Gastroesophageal sphincter (tissue), 4 donors: ENCODE results near the gene GPR26. TPM values are rescaled to one million over a fixed set of nuclear protein-coding genes. Genes with fewer than 3 reads are reported as not detected.

Experiments used
- ATAC-seq: fragments of 150-250 bp; one replicate; pipeline ENCODE4 v1.9.1; 2016; ENCODE audit warnings: mild to moderate bottlenecking, moderate library complexity
- H3K27ac ChIP-seq, 4 donors: fragments of 200-600 bp; sonication (generic) in 3 of 4; 1 replicate in 3 of 4; 2 replicates in 1 of 4; pipeline ENCODE4 v1.5.1; 2016 to 2019
- H3K27me3 ChIP-seq: fragments of 200-600 bp; sonication (generic); one replicate; pipeline ENCODE4 v1.5.1; 2019
- H3K36me3 ChIP-seq, 2 donors: fragments of 200-600 bp; sonication (generic); one replicate each; pipeline ENCODE4 v1.5.1; 2019; ENCODE audit warnings: control low read depth in 1 of 2
- H3K4me1 ChIP-seq, 3 donors: fragments of 200-600 bp; sonication (generic); 1 replicate in 2 of 3; 2 replicates in 1 of 3; pipeline ENCODE4 v1.5.1; 2016 to 2019; ENCODE audit warnings: control low read depth in 2 of 3
- H3K4me3 ChIP-seq, 2 donors: fragments of 200-600 bp; sonication (generic); one replicate each; pipeline ENCODE4 v1.5.1; 2019; ENCODE audit warnings: mild to moderate bottlenecking in 1 of 2, moderate library complexity in 1 of 2
- H3K9me3 ChIP-seq, 3 donors: fragments of 200-600 bp; sonication (generic); one replicate each; pipeline ENCODE4 v1.5.1; 2017 to 2019; ENCODE audit warnings: control low read depth in 2 of 3
- EP300 ChIP-seq: sonication (generic); formaldehyde crosslinking; IDR thresholded peaks from one replicate; pipeline ENCODE4 v1.6.1; 2017; ENCODE audit warnings: antibody characterized with exemption, mild to moderate bottlenecking
- POLR2A ChIP-seq, 2 donors: fragments of 450-650 bp; IDR thresholded peaks; one replicate each; pipeline ENCODE4 v1.6.1; 2017; ENCODE audit warnings: antibody characterized with exemption in 2 of 2, mild to moderate bottlenecking in 2 of 2, moderate library complexity in 1 of 2
- POLR2AphosphoS5 ChIP-seq: sonication (generic); formaldehyde crosslinking; IDR thresholded peaks from one replicate; pipeline ENCODE4 v1.6.1; 2017; ENCODE audit warnings: antibody characterized with exemption
- WGBS, 2 donors: methylation state at CpG; one replicate each; pipeline ENCODE4 v1.1.5; 2018; ENCODE audit warnings: low coverage in 1 of 2; 5-methylcytosine and 5-hydroxymethylcytosine counted together
- total RNA-seq, 4 donors: library from RNA; depleted of rRNA; stranded (reverse); fragments of >200 nt; gene quantifications; one replicate each; pipeline ENCODE4 v1.1.0, GENCODE V29; 2016
- TF ChIP-seq, protein P1 (sequence below), 4 experiments: fragments of 200-600 bp in 2 of 4; fragments of 450-650 bp in 2 of 4; sonication (generic) in 1 of 4; IDR thresholded peaks; one replicate each; pipeline ENCODE4 v1.5.1; 2017 to 2019; ENCODE audit warnings: antibody characterized with exemption in 4 of 4, mild to moderate bottlenecking in 2 of 4, moderate library complexity in 2 of 4

Gene GPR26
- total RNA-seq, 4 donors from 2014 or later, result 0.02 TPM; not detected in 3

DNA sequence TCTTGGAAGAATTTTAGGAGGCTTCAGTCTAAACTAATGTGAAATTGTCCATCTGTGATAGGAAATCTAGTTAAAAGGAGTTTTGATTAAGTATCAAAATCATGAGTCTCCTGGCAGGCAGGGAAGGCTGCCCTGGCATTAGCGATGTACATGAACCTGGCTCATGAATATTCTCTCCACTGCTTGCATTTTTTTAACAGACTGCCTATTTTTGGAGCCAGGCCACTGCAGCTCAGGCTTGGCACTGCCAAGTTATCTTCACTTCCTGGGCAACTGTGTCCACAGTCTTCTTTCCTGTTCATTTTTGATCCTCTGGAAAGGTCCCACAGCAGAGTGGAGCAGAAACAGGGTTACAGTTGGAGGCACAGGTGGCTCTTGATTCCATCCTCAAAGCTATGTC lies 7.0 kb downstream of the GPR26 start:
- TF ChIP-seq POLR2AphosphoS5 (no peak), EP300 (no peak), POLR2A (IDR thresholded peaks at IDR 0.05) (no peak)
- TF ChIP-seq, protein P1, sequence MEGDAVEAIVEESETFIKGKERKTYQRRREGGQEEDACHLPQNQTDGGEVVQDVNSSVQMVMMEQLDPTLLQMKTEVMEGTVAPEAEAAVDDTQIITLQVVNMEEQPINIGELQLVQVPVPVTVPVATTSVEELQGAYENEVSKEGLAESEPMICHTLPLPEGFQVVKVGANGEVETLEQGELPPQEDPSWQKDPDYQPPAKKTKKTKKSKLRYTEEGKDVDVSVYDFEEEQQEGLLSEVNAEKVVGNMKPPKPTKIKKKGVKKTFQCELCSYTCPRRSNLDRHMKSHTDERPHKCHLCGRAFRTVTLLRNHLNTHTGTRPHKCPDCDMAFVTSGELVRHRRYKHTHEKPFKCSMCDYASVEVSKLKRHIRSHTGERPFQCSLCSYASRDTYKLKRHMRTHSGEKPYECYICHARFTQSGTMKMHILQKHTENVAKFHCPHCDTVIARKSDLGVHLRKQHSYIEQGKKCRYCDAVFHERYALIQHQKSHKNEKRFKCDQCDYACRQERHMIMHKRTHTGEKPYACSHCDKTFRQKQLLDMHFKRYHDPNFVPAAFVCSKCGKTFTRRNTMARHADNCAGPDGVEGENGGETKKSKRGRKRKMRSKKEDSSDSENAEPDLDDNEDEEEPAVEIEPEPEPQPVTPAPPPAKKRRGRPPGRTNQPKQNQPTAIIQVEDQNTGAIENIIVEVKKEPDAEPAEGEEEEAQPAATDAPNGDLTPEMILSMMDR (IDR thresholded peaks at IDR 0.05), result no peak
- 43 to 45% methylated on average over 1 of the region's 1 CpG for WGBS, 2 donors
- Histone ChIP-seq H3K4me3 (no peak overlapping the region), H3K4me1 (no peaks in the 10 kb centered on the region), H3K27me3 (peaks cover 53% of the 10 kb centered on the region), H3K9me3 (no peaks in the 10 kb centered on the region), H3K36me3 (no peaks in the 10 kb centered on the region), H3K27ac (no peak overlapping the region)
- no peak for ATAC-seq

DNA sequence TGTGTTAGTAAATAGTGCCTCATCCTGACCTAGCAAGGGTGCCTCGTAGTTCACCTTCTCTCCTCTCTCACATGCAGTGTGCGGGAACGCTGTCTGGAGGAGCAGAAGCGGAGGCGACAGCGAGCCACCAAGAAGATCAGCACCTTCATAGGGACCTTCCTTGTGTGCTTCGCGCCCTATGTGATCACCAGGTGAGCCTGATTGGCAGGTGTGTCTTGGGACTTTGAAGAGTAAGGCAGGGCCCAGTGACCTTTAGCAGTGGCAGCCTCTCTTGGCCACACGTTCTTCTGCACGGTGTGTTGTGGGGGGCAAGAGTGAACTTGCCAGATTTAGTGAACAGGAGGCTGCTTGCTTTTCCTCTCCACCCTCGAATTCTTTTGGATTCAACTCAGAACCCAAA lies 8.6 kb downstream of the GPR26 start:
- Histone ChIP-seq H3K4me1 (no peaks in the 10 kb centered on the region), H3K36me3 (no peaks in the 10 kb centered on the region), H3K4me3 (no peak overlapping the region), H3K27me3 (peaks cover 52% of the 10 kb centered on the region), H3K9me3 (no peaks in the 10 kb centered on the region), H3K27ac (no peak overlapping the region)
- 39% methylated on average over 4 of the region's 11 CpGs; no CpG with 5 or more reads in 1 of the 2 donors for WGBS, 2 donors
- TF ChIP-seq, protein P1 (IDR thresholded peaks at IDR 0.05), result no peak
- no peak for TF ChIP-seq POLR2AphosphoS5
- TF ChIP-seq POLR2A (IDR thresholded peaks at IDR 0.05), result no peak
- no peak for TF ChIP-seq EP300
- no peak for ATAC-seq

DNA sequence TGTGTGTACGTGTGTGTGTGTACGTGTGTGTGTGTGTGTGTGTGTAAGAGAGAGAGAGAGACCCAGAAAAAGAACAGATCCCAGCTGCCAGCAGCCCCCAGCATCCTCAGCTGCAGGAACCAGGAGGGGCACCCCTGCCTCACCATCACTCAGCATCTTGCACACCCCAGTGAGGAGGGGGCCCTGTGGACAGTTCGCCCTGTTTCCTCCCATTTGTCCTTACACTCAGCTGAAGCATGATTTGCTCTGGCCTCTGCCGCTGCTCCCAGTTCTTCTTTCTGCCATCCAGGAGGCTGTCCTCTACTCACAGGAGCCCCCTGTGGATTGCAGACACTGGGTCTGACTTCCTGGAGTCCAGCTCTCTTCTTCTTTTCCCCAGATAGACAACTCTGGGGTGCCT lies 9.7 kb downstream of the GPR26 start:
- no peak overlapping the region for H3K27ac ChIP-seq
- H3K27me3 ChIP-seq, result peaks cover 42% of the 10 kb centered on the region
- H3K4me1 ChIP-seq, result no peaks in the 10 kb centered on the region
- no peak overlapping the region for H3K4me3 ChIP-seq
- ATAC-seq, result no peak
- no peaks in the 10 kb centered on the region for H3K9me3 ChIP-seq
- no peaks in the 10 kb centered on the region for H3K36me3 ChIP-seq
- WGBS, 2 donors, result 23 to 71% methylated on average over 1 to 2 of the region's 4 CpGs
- no peak for TF ChIP-seq POLR2A (IDR thresholded peaks at IDR 0.05)
- TF ChIP-seq EP300, result no peak
- no peak for TF ChIP-seq POLR2AphosphoS5
- TF ChIP-seq, protein P1 (IDR thresholded peaks at IDR 0.05), result no peak

- H3K4me1 ChIP-seq, result no peaks in the 10 kb centered on the region
- H3K27me3 ChIP-seq, result peaks cover 36% of the 10 kb centered on the region
- ATAC-seq, result no peak
- H3K4me3 ChIP-seq, result no peak overlapping the region
- 30 to 84% methylated on average over 2 to 3 of the region's 6 CpGs for WGBS, 2 donors
- H3K36me3 ChIP-seq, result no peaks in the 10 kb centered on the region
- no peak for TF ChIP-seq POLR2AphosphoS5
- no peak for TF ChIP-seq EP300
- TF ChIP-seq, protein P1 (IDR thresholded peaks at IDR 0.05), result no peak
- TF ChIP-seq POLR2A (IDR thresholded peaks at IDR 0.05), result no peak
- H3K27ac ChIP-seq, result no peak overlapping the region
- H3K9me3 ChIP-seq, result no peaks in the 10 kb centered on the region
Measured at GRCh38 chr10:123677556-123677955, 11.4 kb downstream of the GPR26 start.

DNA sequence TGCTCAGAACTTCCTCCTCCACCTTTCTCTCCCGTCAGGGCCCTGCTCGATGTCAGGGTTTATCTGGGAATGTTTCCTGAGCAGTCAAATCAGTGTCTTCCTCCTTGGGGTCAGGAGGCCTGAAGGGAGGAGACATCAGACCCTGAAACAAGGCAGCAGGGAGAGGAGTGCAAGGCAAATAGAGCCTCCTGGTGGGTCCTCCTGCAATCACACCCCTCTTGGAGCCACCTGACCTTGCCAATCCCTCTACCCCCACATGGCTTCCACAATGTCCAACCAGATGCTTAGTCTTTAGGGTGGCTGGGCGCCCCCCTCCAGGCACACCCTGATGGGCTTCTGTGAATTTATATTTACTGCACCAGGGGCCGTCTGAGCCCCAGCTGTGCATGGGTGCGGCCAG lies 12.2 kb downstream of the GPR26 start:
- Histone ChIP-seq H3K9me3 (no peaks in the 10 kb centered on the region), H3K36me3 (no peaks in the 10 kb centered on the region), H3K27ac (no peak overlapping the region), H3K27me3 (peaks cover 36% of the 10 kb centered on the region), H3K4me3 (no peak overlapping the region), H3K4me1 (no peaks in the 10 kb centered on the region)
- TF ChIP-seq POLR2AphosphoS5 (no peak), POLR2A (IDR thresholded peaks at IDR 0.05) (no peak), EP300 (no peak)
- TF ChIP-seq, protein P1 (IDR thresholded peaks at IDR 0.05), result no peak
- no peak for ATAC-seq
- 33% methylated on average over 2 of the region's 5 CpGs; no CpG with 5 or more reads in 1 of the 2 donors for WGBS, 2 donors
